ENCODE data around the gene NPHP3. TPM values are rescaled to one million over a fixed set of nuclear protein-coding genes. Genes with fewer than 3 reads are reported as not detected.
"Not testable (repeated sequence)": the region's sequence is repeated elsewhere in the genome, so short reads cannot be mapped to it uniquely, and the experiment has no call there.

NPHP3 gene, protein sequence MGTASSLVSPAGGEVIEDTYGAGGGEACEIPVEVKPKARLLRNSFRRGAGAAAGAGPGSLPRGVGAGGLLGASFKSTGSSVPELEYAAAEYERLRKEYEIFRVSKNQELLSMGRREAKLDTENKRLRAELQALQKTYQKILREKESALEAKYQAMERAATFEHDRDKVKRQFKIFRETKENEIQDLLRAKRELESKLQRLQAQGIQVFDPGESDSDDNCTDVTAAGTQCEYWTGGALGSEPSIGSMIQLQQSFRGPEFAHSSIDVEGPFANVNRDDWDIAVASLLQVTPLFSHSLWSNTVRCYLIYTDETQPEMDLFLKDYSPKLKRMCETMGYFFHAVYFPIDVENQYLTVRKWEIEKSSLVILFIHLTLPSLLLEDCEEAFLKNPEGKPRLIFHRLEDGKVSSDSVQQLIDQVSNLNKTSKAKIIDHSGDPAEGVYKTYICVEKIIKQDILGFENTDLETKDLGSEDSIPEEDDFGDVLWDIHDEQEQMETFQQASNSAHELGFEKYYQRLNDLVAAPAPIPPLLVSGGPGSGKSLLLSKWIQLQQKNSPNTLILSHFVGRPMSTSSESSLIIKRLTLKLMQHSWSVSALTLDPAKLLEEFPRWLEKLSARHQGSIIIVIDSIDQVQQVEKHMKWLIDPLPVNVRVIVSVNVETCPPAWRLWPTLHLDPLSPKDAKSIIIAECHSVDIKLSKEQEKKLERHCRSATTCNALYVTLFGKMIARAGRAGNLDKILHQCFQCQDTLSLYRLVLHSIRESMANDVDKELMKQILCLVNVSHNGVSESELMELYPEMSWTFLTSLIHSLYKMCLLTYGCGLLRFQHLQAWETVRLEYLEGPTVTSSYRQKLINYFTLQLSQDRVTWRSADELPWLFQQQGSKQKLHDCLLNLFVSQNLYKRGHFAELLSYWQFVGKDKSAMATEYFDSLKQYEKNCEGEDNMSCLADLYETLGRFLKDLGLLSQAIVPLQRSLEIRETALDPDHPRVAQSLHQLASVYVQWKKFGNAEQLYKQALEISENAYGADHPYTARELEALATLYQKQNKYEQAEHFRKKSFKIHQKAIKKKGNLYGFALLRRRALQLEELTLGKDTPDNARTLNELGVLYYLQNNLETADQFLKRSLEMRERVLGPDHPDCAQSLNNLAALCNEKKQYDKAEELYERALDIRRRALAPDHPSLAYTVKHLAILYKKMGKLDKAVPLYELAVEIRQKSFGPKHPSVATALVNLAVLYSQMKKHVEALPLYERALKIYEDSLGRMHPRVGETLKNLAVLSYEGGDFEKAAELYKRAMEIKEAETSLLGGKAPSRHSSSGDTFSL (N-terminal part only)
- 10 to 100 TPM; 31.5 to 32.2 TPM for total RNA-seq

DNA sequence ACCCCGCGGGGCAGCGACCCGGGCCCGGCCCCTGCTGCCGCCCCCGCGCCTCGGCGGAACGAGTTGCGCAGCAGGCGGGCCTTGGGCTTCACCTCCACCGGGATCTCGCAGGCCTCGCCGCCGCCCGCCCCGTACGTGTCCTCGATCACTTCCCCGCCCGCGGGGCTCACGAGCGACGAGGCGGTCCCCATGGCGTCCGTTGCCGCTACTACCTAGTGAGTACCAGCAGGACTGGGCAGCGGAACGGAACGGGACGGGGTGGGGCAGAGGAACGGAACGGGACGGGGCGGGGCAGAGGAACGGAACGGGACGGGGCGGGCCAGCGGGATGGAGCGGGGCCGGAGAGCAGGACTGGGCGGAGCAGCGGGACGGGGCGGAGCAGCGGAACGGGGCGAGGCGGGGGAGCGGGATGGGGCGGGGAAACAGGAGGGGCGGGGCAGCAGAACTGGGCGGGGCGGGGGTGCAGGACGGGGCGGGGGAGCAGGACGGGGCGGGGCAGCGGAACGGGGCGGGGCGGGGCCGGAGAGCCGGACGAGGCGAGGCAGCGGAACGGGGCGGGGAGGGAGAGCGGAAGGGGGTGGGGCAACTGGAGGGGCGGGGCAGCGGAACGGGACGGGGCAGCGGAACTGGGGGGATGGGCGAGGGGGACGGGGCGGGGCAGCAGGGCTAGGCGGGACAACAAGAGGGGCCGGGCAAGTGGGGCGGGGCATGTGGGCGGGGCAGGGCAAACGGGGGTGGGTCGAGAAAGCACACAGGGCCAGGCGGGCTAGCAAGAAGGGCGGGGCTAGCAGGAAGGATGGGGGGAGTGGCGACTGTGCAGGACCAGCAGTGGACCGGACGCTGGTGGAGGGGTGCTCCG lies at the start of gene NPHP3:
Gene NPHP3 (minus strand): TSS at position 245 of the 859 bp plus-strand sequence. CDS start 54 bp downstream, at position 191.
- ATAC-seq (ENCODE audit: low read depth) (peak; percentile 83), DNase-seq (peak; percentile 89)
- H3K4me1 Mint-ChIP-seq: peaks cover 17% of the 10 kb centered on the region
- peak within 1 kb of the TSS; percentile 96 for H3K4me3 Mint-ChIP-seq
- H3K36me3 Mint-ChIP-seq: peaks cover 13% of the 10 kb centered on the region
- H3K27ac Mint-ChIP-seq: peak within 1 kb of the TSS; percentile 90
- POLR2A ChIA-PET: interaction anchor here (0.8 to 1.8 kb wide), 2 partner anchors 726 to 850 kb away, joined by 3 to 7 read pairs; no protein-coding TSS in a partner anchor
- no peaks in the 10 kb centered on the region for H3K27me3 Mint-ChIP-seq
- no peaks in the 10 kb centered on the region for H3K9me3 Mint-ChIP-seq

DNA sequence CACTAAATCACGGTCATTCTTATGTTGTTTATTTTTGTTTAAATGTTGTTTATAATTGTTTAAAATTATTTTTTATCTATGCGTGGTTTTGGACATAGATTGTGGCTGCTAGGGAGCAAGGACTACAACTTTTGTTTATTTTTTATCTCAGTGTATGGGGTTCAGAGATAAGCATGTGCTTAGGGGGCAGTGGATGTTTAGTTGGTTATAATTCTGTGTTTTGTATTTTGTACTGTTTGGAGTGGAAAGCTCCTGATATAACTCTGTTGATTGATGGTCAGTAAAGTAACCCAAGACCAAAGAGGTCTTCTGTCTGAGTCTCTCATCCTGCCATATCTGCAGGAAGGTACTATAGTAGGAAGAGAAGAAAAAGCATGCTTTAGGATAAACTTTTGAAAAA lies 36.5 kb upstream of the NPHP3 start:
- DNase-seq: no peak
- Mint-ChIP-seq H3K27me3 (peaks cover 12% of the 10 kb centered on the region), H3K27ac (no peak overlapping the region), H3K9me3 (no peaks in the 10 kb centered on the region), H3K36me3 (no peaks in the 10 kb centered on the region), H3K4me3 (no peak overlapping the region), H3K4me1 (no peaks in the 10 kb centered on the region)
- POLR2A ChIA-PET: no interaction called here
- ATAC-seq (ENCODE audit: low read depth): no peak

DNA sequence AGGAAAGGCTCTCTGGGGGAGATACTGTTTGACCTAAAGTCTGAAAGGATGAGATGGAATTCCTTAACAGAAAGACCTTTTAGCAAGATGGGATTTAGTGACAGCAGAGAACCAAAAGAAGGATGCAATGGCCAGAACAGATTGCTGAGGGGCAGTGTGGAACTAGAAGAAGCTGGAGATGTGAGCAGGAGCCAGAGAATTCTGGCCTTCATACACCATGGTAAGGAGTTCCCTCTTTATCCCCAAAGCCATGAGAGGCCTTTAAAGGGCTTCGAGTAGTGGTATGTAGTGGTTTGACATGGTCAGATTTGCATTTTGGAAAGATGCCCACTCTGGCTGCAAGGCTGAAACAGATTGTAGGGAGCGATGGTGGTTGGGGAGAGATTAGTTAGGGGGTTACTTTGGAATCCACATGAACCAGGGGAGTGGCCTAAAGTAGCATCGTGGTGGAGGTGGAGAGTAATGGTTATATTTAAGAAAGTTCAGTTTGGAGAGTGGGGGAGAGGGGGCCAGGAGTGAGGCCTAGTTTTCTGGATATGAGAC lies 34.0 kb upstream of the NPHP3 start:
- Mint-ChIP-seq H3K4me3 (no peak overlapping the region), H3K27me3 (peaks cover 23% of the 10 kb centered on the region), H3K36me3 (no peaks in the 10 kb centered on the region), H3K4me1 (no peaks in the 10 kb centered on the region), H3K27ac (no peak overlapping the region), H3K9me3 (no peaks in the 10 kb centered on the region)
- POLR2A ChIA-PET: no interaction called here
- no peak for ATAC-seq (ENCODE audit: low read depth)
- no peak for DNase-seq

DNA sequence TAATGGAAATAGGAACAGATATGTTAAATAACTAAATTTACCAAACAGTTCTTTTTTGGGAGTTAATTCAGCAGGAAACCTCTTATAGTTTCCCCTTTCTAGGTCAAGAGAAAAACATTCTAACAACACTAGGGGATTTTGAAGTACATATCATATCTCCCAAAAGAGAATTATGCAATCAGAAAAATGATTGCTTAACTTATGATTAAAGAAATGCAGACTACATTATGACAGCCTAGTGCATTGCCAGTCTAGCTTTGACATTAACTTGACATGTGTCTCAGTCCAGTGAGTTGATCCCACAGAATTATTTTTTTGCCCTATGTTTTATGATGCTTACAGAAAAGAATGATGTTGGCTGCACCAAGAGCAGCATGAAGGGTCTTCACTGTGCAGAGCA lies 31.7 kb upstream of the NPHP3 start:
- DNase-seq (no peak), ATAC-seq (ENCODE audit: low read depth) (no peak)
- H3K4me1 Mint-ChIP-seq: no peaks in the 10 kb centered on the region
- no peaks in the 10 kb centered on the region for H3K9me3 Mint-ChIP-seq
- no peak overlapping the region for H3K4me3 Mint-ChIP-seq
- H3K27me3 Mint-ChIP-seq: peaks cover 30% of the 10 kb centered on the region
- POLR2A ChIA-PET: no interaction called here
- no peaks in the 10 kb centered on the region for H3K36me3 Mint-ChIP-seq
- H3K27ac Mint-ChIP-seq: no peak overlapping the region

DNA sequence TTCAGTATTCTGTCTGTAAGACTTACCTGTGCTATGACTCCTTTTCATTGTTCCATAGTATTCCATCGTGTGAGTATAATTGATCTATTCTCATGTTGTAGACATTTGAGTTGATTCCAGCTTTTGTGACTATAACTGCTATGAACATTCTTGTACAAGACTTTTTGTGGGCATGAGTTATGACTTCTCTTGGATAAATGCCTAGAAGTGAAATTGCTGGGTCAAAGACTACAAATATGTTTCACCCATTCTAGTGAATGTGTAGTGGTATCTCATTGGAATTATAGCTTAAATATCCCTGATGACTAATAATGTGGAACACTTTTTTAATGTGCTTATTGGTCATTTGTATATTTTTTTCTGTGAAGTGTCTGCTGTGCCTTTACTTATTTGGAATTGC lies 27.6 kb upstream of the NPHP3 start:
- H3K4me1 Mint-ChIP-seq: no peaks in the 10 kb centered on the region
- no peaks in the 10 kb centered on the region for H3K9me3 Mint-ChIP-seq
- H3K27me3 Mint-ChIP-seq: peaks cover 26% of the 10 kb centered on the region

DNA sequence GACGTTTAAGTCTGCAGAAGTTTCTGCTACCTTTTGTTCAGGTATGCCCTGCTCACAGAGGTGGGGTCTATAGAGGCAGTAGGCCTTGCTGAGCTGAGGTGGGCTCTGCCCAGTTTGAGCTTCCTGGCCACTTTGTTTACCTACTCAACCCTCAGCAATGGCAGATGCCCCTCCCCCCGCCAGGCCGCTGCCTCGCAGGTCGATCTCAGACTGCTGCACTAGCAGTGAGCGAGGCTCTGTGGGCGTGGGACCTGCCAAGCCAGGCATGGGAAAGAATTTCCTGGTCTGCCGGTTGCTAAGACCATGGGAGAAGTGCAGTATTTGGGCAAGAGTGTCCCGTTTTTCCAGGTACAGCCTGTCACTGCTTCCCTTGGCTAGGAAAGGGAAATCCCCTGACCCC lies 24.5 kb upstream of the NPHP3 start:
- H3K27ac Mint-ChIP-seq; H3K4me3 Mint-ChIP-seq; H3K9me3 Mint-ChIP-seq; DNase-seq; H3K36me3 Mint-ChIP-seq; ATAC-seq (ENCODE audit: low read depth); POLR2A ChIA-PET; H3K4me1 Mint-ChIP-seq: not testable (repeated sequence)
- peaks cover 17% of the 10 kb centered on the region for H3K27me3 Mint-ChIP-seq

More for the DNA sequence above, 27.6 kb upstream of the NPHP3 start:
- Mint-ChIP-seq H3K36me3 (no peaks in the 10 kb centered on the region), H3K4me3 (no peak overlapping the region), H3K27ac (no peak overlapping the region)
- POLR2A ChIA-PET: no interaction called here
- DNase-seq (no peak), ATAC-seq (ENCODE audit: low read depth) (no peak)

DNA sequence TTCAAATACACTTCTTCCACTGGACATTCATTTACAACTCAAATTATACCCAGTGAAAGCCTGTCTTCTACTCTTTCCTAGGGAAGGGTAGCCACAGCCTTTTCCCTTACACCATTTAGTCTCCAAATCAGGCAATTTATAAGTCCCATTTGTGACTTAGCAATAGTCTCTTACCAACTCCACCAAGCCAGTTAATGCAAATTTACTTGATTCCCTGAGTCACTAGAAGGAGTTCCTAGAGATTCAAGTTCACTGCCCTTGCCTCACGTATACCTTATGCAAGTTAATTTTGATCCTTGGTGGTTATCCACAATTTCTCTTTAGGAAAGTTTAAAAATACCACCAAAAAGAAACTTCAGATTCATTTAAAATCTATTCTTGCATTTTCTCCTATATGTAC lies 16.1 kb upstream of the NPHP3 start:
- peaks cover 42% of the 10 kb centered on the region for H3K27me3 Mint-ChIP-seq

DNA sequence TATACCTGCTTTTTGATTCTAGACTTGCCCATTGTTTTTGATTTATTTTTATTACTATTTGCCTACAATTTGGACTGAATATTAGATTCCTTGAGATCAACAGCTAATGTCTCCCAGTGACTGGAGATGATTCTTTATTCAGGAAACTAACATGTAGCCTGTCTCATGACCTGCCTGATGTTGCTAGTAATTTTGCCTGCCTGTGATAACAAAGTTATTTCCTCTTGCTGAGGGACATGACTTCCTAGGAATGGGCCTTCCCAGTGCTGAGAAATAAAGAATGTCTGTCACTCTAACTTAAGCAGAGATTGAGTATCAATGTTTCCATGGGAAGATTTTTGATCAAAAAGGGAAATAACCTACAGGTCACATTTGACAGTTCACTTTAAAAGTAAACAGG lies 13.4 kb upstream of the NPHP3 start:
- Mint-ChIP-seq H3K4me3 (no peak overlapping the region), H3K4me1 (no peaks in the 10 kb centered on the region), H3K9me3 (no peaks in the 10 kb centered on the region), H3K36me3 (no peaks in the 10 kb centered on the region), H3K27me3 (peaks cover 60% of the 10 kb centered on the region), H3K27ac (no peak overlapping the region)
- ATAC-seq (ENCODE audit: low read depth) (no peak), DNase-seq (no peak)
- POLR2A ChIA-PET: no interaction called here

More for the DNA sequence above, 16.1 kb upstream of the NPHP3 start:
- DNase-seq (no peak), ATAC-seq (ENCODE audit: low read depth) (no peak)
- Mint-ChIP-seq H3K4me1 (no peaks in the 10 kb centered on the region), H3K4me3 (no peak overlapping the region), H3K27ac (no peak overlapping the region), H3K9me3 (peaks cover 2% of the 10 kb centered on the region), H3K36me3 (no peaks in the 10 kb centered on the region)
- POLR2A ChIA-PET: no interaction called here

DNA sequence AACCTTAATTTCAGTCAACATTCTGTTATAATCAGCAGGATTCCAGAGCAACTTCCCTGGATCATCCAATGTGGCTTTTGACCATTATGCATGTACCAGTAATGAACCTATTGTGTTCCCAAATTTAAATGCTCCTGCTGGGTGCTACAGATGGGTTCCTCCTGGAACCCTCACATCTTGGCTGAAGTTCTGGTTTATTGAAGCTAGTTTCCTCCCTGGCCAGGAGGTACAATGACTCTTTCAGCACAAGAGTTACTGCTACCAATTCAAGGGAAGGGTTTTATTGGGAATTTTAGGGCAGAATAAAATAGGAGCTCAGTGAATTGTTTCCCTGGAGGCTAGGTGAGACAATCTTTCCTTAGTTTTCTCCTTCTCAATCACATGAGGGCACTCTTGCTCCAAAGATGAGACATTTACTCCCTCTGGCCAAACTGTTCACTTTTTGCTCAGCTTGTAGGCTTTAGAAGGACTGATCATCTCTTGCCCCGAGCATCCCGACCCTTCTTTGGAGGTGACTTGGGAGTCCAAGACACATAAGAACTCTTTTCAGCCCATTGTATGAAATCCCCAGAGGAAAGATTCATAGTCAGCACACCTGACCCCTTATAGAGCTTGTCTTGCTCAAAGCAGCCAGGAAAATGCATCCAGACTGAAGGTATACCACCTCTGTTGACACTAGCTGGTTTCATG lies 8.8 kb upstream of the NPHP3 start:
- peaks cover 50% of the 10 kb centered on the region for H3K27me3 Mint-ChIP-seq

DNA sequence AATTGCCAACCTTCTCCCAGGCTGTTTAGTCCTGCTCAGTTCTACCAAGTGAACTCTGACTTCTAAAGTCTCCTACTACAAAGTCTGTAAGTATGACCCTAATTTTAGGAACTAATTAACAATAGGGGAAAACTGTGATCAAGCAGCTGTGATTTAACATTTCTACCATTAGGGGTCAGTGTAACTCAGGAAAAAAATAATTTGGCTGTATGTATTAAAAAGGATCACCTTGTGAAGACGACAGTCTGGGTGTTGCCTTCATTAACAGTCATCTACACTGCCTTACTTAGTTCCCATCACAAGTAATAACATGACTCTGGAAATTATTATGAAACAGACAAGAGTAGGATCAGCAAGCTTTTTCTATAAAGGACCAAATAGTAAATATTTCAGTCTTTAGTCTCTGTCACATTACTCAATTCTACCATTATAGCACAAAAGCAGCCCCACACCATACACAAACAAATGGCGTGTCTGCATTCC lies 4.2 kb upstream of the NPHP3 start:
- ATAC-seq (ENCODE audit: low read depth): no peak
- Mint-ChIP-seq H3K27me3 (peaks cover 21% of the 10 kb centered on the region), H3K27ac (no peak overlapping the region), H3K4me1 (peaks cover 6% of the 10 kb centered on the region), H3K36me3 (no peaks in the 10 kb centered on the region), H3K4me3 (no peak overlapping the region), H3K9me3 (no peaks in the 10 kb centered on the region)
- no peak for DNase-seq
- POLR2A ChIA-PET: no interaction called here

More for the DNA sequence above, 8.8 kb upstream of the NPHP3 start:
- H3K4me3 Mint-ChIP-seq: no peak overlapping the region
- no peaks in the 10 kb centered on the region for H3K9me3 Mint-ChIP-seq
- POLR2A ChIA-PET: no interaction called here
- H3K27ac Mint-ChIP-seq: no peak overlapping the region
- no peaks in the 10 kb centered on the region for H3K36me3 Mint-ChIP-seq
- ATAC-seq (ENCODE audit: low read depth): no peak
- no peak for DNase-seq
- no peaks in the 10 kb centered on the region for H3K4me1 Mint-ChIP-seq

DNA sequence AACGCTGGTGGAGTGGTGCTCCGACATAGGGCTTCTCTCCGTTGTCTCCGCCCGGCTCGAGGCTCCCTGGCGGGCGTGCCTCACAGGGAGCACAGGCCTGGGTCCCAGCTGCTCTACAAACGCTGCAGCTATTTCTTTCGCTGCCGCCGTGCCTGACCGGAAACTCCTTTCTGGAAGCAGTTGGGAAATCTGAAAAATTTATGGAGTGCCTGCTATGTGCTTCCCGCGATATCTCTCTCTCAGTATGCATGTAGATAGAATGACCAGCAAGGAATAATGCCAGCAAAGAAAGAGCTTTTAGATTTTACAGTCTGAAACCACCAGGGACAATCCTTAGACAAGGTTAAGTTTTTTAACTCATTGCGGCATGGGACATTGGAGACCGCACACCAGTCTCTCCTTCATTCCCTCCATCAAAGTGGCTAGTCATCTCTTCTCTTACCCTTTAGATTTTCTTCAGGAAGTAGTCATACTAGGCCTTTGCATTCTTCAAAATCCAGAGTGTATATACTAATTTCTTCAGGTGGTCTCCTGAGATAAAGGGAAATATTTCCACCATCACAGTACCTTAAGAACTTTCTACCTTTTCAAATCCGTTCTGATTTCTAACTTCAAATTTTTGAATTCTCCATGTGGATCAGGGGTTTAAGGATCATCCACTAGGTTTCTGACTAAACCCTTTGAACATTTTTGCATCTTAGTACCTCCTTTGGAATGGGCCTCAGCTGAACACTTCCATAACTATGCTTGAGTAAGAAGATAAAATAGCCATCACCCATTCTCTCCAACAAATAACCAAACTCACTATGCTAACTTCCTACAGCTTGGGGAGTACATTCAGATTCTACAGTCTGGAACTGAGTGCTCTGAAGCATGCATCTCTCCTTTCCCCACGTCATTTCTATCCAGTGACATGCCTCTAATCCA lies 1.1 kb upstream of the NPHP3 start:
- peaks cover 5% of the 10 kb centered on the region for H3K27me3 Mint-ChIP-seq
- POLR2A ChIA-PET: interaction anchor here (0.6 to 1.8 kb wide), 3 partner anchors 306 to 849 kb away, joined by 3 to 7 read pairs (median 3); partner anchors contain the start of gene DNAJC13
- ATAC-seq (ENCODE audit: low read depth) (no peak), DNase-seq (no peak)
- no peaks in the 10 kb centered on the region for H3K9me3 Mint-ChIP-seq
- peaks cover 17% of the 10 kb centered on the region for H3K4me1 Mint-ChIP-seq
- peaks cover 12% of the 10 kb centered on the region for H3K36me3 Mint-ChIP-seq
- H3K4me3 Mint-ChIP-seq: peak overlapping the region; percentile 86
- peak overlapping the region; percentile 71 for H3K27ac Mint-ChIP-seq

Data from activated naive CD8-positive, alpha-beta T cell treated with anti-CD3 and anti-CD28 coated beads, Interleukin-2, amount 10 ng/mL, durations not matched to agents 7 days and 5 days (primary cell).